Measurements from ENCODE around the gene ST3GAL3.

GRCh38 chr1:43965316-43965715, 258.0 kb downstream of the ST3GAL3 start:
- TF ChIP-seq CTCF (optimal IDR thresholded peaks at IDR 0.05 in 1 of 3, IDR thresholded peaks at IDR 0.05 in 1 of 3, conservative IDR thresholded peaks at IDR 0.05 in 1 of 3; ENCODE audit: extremely low read depth in 1 of 3, insufficient read depth in 2 of 3, low read length in 3 of 3) = no peak
- TF ChIP-seq EZH2 (IDR thresholded peaks at IDR 0.05; ENCODE audit: low read length) = no peak

All from keratinocyte (primary cell).